Spinal cord (tissue), 10 donors: ENCODE results near the gene RAB3GAP1. TPM values are rescaled to one million over a fixed set of nuclear protein-coding genes. Genes with fewer than 3 reads are reported as not detected.

ENCODE experiments used
- DNase-seq, 6 donors: peaks; one replicate each; pipeline versions ENCODE4 v3.0.0 to v3.0.0-alpha.2; 2013 to 2015; ENCODE audit warnings: low spot score in 6 of 6, low read depth in 4 of 6
- H3K27ac ChIP-seq: one replicate; pipeline ENCODE4 v1.5.1; 2013; ENCODE audit warnings: low read depth, low read length, control low read depth
- H3K27me3 ChIP-seq: one replicate; pipeline ENCODE4 v1.6.1; 2013; ENCODE audit warnings: low read length; ENCODE audit not compliant: control insufficient read depth, insufficient read depth
- H3K36me3 ChIP-seq: one replicate; pipeline ENCODE4 v1.6.1; 2013; ENCODE audit warnings: low read length; ENCODE audit not compliant: control insufficient read depth, insufficient read depth
- H3K4me1 ChIP-seq: one replicate; pipeline ENCODE4 v1.6.1; 2013; ENCODE audit warnings: low read length; ENCODE audit not compliant: control insufficient read depth, insufficient read depth
- H3K4me3 ChIP-seq: one replicate; pipeline ENCODE4 v1.5.1; 2013; ENCODE audit warnings: low read depth, low read length, control low read depth
- H3K9me3 ChIP-seq: one replicate; pipeline ENCODE4 v1.6.1; 2013; ENCODE audit warnings: low read length; ENCODE audit not compliant: control insufficient read depth, insufficient read depth
- WGBS: methylation state at CpG from one replicate; pipeline ENCODE4 v1.1.5; 2013; ENCODE audit warnings: missing lambda C conversion rate; ENCODE audit not compliant: insufficient coverage; 5-methylcytosine and 5-hydroxymethylcytosine counted together
- polyA plus RNA-seq, 2 donors: library from polyadenylated mRNA; unstranded; fragments of 120-200 nt; gene quantifications; one replicate each; pipeline ENCODE4 v1.2.1, GENCODE V29; 2013; ENCODE audit not compliant: insufficient read length in 2 of 2
- total RNA-seq, 2 donors: library from RNA; depleted of rRNA in 1 of 2; stranded (reverse); fragments of 120-200 nt in 1 of 2; fragments of >200 nt in 1 of 2; gene quantifications; one replicate each; pipeline versions ENCODE4 v1.2.3 to v1.2.4, GENCODE V29; 2013 to 2014
- donor health status: healthy.

RAB3GAP1 gene
- total and polyA plus RNA-seq, 4 donors = 42.4 to 89.7 (median 53.1) TPM

DNA sequence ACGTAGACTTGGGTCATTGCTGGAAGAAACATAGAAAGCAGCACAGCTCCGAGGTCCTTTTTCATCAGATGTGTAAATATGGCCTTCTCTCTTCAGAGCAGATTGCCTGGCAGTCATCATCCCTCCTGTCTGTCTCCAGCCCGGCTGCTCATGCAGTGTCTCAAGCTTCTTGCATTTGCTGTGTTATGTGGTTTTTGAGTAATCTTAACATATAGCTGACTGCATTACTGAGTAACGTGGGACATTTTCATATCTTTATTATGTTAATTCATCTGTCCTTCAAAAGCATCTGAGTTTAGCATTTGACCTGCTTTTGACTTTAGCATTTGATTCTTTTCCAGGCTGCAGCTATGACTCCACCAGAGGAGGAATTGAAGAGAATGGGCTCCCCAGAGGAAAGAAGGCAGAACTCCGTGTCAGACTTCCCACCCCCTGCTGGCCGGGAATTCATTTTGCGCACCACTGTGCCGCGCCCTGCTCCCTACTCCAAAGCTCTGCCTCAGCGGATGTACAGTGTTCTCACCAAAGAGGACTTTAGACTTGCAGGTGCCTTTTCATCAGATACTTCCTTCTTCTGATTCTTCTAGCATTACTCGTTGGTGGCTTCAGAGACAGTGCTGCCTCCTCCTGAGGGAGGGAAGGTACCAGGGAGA lies 116.2 kb downstream of the RAB3GAP1 start:
- no peaks in the 10 kb centered on the region for H3K4me1 ChIP-seq
- no peaks in the 10 kb centered on the region for H3K9me3 ChIP-seq
- no peaks in the 10 kb centered on the region for H3K27me3 ChIP-seq
- 83% methylated on average over 6 of the region's 11 CpGs for WGBS
- no peak overlapping the region for H3K27ac ChIP-seq
- peaks cover 10% of the 10 kb centered on the region for H3K36me3 ChIP-seq
- H3K4me3 ChIP-seq = no peak overlapping the region
- DNase-seq = peak in 2 of 6 donors; percentile 18 to 78

DNA sequence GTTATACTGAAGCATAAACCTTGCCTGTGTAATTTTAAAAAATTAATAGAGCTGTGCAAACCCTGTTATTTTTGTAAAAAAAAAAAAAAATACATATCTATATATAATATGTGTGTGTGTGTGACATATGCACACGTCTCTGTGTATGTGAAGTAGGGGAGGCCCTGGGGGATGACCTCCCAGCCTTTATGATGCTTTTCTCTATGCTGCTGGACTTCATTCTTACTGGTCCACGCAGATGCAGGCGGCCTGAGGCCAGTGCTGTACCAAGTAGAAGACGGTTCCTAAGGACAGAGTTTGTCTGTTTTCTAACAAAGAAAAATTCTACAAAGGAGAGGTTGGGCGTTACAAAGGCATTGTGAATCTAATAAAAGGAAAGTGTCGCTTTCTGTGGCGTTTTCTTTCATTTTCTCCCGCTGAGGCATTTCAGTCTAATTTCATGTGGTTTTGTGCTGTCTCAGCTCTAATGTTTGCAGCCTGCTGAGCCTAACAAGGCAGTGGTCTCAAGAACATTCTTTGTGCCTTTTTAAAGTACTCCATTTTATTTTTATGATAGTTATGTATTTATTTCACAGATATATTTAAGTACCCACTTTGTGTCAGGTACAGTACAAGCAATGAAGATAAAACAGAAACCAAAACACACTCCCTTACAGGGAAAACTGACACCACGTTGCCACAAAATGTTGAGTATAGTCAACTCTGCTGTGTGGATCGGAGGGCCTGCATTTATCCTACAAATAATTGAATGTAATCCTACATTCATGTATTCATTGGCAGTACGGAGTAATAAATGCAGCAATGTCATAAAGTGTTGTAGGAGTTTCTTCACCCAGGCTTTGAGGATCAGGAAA lies 118.0 kb downstream of the RAB3GAP1 start:
- H3K9me3 ChIP-seq = no peaks in the 10 kb centered on the region
- no peak overlapping the region for H3K4me3 ChIP-seq
- no peaks in the 10 kb centered on the region for H3K27me3 ChIP-seq
- WGBS = 60% methylated on average over 8 of the region's 11 CpGs
- peaks cover 13% of the 10 kb centered on the region for H3K36me3 ChIP-seq
- H3K4me1 ChIP-seq = no peaks in the 10 kb centered on the region
- no peak overlapping the region for H3K27ac ChIP-seq
- peak in 1 of 6 donors; percentile 81 for DNase-seq

DNA sequence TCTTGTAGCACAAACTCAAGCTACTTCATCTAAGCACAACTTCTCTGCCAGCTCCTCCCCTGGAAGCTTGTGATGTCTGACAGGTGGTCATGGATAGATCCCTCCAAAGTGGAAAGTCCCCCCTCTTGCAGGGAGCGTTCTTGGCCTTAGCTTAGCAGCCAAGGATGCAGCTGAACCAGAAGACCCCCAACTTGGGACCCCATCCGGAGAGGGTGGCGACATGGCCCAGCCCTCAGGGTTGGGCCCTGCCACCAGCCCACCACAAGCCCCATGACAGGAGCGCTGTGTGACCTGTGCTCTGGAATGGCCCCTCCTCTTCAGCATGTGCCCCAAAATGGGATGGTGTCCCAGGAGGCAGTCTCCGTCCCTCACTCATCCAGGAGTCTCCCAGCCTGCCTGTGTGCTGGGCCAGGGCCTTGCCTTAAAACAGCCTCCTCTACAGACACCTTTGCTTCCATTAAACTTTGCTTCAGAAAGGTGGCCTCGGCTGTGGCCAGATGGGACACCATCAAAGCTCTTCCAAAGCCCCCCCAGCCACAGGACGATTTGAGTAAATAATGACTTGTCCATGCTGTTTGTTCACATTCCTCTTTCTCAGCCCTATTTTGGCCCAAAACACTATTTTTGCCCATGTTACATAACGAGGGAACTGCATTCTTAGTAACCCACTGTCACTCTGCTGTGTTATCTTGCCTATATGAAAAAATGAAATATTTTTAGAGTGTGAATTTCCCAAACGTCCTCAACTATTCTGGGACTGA lies 122.1 kb downstream of the RAB3GAP1 start:
- H3K4me3 ChIP-seq = no peak overlapping the region
- H3K27me3 ChIP-seq = no peaks in the 10 kb centered on the region
- no peak for DNase-seq
- no peak overlapping the region for H3K27ac ChIP-seq
- over 99% methylated on average over 8 of the region's 9 CpGs for WGBS
- no peaks in the 10 kb centered on the region for H3K4me1 ChIP-seq
- peaks cover 3% of the 10 kb centered on the region for H3K36me3 ChIP-seq
- H3K9me3 ChIP-seq = no peaks in the 10 kb centered on the region

DNA sequence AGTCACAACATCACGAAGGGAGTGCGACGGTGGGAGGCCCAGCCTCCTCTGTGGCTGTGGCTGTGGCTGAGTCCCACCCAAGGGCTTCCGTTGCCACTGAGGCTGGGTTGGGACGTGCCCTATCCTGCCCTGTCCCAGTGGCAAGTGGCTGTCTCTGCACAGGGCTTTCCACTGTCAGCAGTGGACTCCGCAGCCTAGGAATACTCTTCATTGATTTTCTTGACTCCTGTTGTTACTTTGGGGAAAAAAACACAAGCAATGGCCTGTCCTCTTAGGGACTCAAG lies 122.7 kb downstream of the RAB3GAP1 start:
- peaks cover 3% of the 10 kb centered on the region for H3K36me3 ChIP-seq
- WGBS = 94% methylated on average over 6 of the region's 6 CpGs
- no peak for DNase-seq

DNA sequence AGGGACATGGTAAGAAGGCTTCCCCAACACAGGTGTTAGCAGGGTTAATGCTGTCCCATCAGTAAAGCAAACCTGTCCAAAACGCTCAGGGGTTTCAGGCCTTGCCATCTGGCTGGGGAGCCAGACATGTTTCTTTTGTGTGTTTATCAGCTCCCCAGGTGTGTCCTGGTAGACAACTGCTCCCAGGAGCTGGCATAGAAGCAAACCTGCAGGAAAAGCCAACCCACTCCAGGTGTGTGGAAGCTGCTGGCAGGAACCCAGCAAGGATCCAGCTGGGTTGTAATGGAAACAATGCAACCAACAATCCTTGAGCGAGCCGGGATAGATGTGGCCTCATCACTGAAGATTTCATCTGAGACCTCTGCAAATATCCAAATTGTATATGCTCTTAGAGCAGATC lies 123.1 kb downstream of the RAB3GAP1 start:
- DNase-seq = no peak
- no peaks in the 10 kb centered on the region for H3K9me3 ChIP-seq
- 92% methylated on average over 3 of the region's 3 CpGs for WGBS

More for the DNA sequence above, 122.7 kb downstream of the RAB3GAP1 start:
- H3K4me3 ChIP-seq = no peak overlapping the region
- H3K27ac ChIP-seq = no peak overlapping the region
- no peaks in the 10 kb centered on the region for H3K27me3 ChIP-seq
- no peaks in the 10 kb centered on the region for H3K9me3 ChIP-seq
- H3K4me1 ChIP-seq = no peaks in the 10 kb centered on the region

DNA sequence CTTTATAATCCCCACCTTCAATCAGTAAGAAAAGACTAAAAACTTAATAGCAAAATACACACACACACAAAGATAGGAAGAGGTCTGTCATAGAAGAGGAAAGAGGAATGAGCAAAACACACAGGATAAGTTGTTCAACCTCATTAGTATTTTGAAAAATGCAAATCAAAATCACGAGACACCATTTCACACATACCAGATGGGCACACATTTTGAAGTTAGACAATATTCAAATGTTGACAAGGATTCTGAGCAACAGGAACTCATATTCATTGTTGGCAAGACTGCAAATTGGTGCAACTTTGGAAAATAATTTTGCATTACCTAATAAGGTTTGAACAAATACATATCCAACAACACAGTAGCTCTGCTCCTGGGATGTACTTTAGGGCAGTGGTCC lies 127.6 kb downstream of the RAB3GAP1 start:
- Histone ChIP-seq H3K9me3 (no peaks in the 10 kb centered on the region), H3K4me3 (no peak overlapping the region), H3K27ac (no peak overlapping the region), H3K36me3 (peaks cover 4% of the 10 kb centered on the region), H3K27me3 (no peaks in the 10 kb centered on the region), H3K4me1 (peaks cover 6% of the 10 kb centered on the region)
- WGBS = no CpG with 5 or more reads among the region's 1 CpG
- peak in 1 of 6 donors; percentile 82 for DNase-seq

More for the DNA sequence above, 123.1 kb downstream of the RAB3GAP1 start:
- H3K27ac ChIP-seq = no peak overlapping the region
- no peaks in the 10 kb centered on the region for H3K4me1 ChIP-seq
- no peaks in the 10 kb centered on the region for H3K27me3 ChIP-seq
- H3K4me3 ChIP-seq = no peak overlapping the region
- H3K36me3 ChIP-seq = peaks cover 3% of the 10 kb centered on the region

DNA sequence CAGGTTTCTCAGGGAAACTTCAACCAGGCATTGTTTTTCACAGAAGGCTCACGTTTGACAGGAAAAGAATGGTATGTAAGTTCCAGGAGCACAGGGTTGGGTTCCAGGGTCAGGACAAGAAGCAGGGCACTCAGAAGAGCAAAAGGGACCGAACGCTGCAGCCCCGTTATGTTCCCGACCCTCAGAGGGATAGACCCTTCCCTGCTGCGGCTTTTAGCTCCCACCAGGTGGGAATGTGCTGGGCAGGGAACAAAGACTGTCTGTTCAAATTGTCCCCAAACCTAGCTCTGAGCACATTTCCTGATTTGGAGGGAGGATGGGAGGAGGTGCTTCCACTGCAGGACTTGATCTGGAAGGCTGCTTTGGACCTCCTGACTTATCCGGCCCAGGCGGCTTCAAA lies 130.1 kb downstream of the RAB3GAP1 start:
- H3K4me1 ChIP-seq = peaks cover 6% of the 10 kb centered on the region

DNA sequence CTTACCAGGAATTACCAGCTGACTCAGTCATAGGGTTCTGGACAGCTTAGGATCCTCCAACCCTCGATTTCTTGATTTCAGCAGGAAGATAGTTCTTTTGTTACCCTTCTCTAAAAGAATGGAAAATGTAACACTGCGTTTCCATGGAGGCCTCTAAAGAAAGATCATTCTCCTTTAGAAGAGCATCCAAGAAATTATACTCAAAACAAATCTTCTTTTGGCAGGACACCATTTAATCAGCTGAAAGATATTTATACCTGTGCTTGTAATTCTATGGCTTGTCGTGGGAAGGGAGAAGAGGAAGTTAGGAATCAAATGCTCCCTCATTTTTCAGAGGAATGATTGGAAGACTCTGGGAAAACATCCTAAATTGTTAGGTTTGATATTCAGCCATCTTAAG lies 130.5 kb downstream of the RAB3GAP1 start:
- Histone ChIP-seq H3K9me3 (no peaks in the 10 kb centered on the region), H3K4me3 (no peak overlapping the region), H3K27me3 (no peaks in the 10 kb centered on the region), H3K36me3 (peaks cover 3% of the 10 kb centered on the region), H3K4me1 (peaks cover 6% of the 10 kb centered on the region), H3K27ac (no peak overlapping the region)
- 67% methylated on average over 1 of the region's 3 CpGs for WGBS
- DNase-seq = no peak

More for the DNA sequence above, 130.1 kb downstream of the RAB3GAP1 start:
- WGBS = 62% methylated on average over 8 of the region's 8 CpGs
- H3K27ac ChIP-seq = no peak overlapping the region
- no peak overlapping the region for H3K4me3 ChIP-seq
- no peak for DNase-seq
- no peaks in the 10 kb centered on the region for H3K27me3 ChIP-seq
- H3K9me3 ChIP-seq = no peaks in the 10 kb centered on the region
- H3K36me3 ChIP-seq = peaks cover 3% of the 10 kb centered on the region

DNA sequence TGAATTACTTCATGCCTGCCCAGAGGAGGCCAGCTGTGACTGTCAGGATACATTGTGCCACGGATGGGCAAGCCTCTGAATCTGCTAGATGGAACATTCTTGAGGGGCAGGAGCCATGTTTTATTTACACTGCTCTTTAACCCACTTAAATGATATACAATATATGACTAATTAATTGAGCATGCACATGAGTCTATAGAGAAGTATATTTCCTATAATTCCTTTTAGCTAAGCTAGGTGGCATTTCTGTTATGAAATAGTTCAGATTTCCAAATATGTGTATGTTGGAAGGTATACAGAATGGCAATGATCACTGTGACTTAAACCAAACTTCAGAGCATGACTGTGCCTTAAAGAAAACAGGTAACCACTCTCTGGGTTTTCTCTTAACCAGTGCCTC lies 131.7 kb downstream of the RAB3GAP1 start:
- Histone ChIP-seq H3K9me3 (no peaks in the 10 kb centered on the region), H3K36me3 (peaks cover 3% of the 10 kb centered on the region), H3K27me3 (no peaks in the 10 kb centered on the region), H3K4me3 (no peak overlapping the region), H3K27ac (no peak overlapping the region), H3K4me1 (peaks cover 6% of the 10 kb centered on the region)
- DNase-seq = no peak
- no CpG with 5 or more reads among the region's 1 CpG for WGBS
